ENCODE measurements around the gene SLC49A4.

Gene SLC49A4

GRCh38 chr3:122880624-122881023 lies 85.8 kb downstream of the SLC49A4 start:
- H4K20me1 ChIP-seq (ENCODE audit: insufficient read depth, low read length, poor library complexity, severe bottlenecking): no peaks in the 10 kb centered on the region
- H3F3A ChIP-seq (ENCODE audit: low read depth): no peaks in the 10 kb centered on the region; the same call in 1 of the 2 replicates
- H3K27me3 ChIP-seq (ENCODE audit: insufficient read depth, low read length, poor library complexity, severe bottlenecking): no peaks in the 10 kb centered on the region
- H3K36me3 ChIP-seq (ENCODE audit: insufficient read depth, low read length): no peaks in the 10 kb centered on the region; the same call in 1 of the 2 replicates
- no peak overlapping the region for H2AFZ ChIP-seq (ENCODE audit: low read length)
- TF ChIP-seq, protein P1, sequence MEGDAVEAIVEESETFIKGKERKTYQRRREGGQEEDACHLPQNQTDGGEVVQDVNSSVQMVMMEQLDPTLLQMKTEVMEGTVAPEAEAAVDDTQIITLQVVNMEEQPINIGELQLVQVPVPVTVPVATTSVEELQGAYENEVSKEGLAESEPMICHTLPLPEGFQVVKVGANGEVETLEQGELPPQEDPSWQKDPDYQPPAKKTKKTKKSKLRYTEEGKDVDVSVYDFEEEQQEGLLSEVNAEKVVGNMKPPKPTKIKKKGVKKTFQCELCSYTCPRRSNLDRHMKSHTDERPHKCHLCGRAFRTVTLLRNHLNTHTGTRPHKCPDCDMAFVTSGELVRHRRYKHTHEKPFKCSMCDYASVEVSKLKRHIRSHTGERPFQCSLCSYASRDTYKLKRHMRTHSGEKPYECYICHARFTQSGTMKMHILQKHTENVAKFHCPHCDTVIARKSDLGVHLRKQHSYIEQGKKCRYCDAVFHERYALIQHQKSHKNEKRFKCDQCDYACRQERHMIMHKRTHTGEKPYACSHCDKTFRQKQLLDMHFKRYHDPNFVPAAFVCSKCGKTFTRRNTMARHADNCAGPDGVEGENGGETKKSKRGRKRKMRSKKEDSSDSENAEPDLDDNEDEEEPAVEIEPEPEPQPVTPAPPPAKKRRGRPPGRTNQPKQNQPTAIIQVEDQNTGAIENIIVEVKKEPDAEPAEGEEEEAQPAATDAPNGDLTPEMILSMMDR (conservative IDR thresholded peaks at IDR 0.05; ENCODE audit: low read length): no peak
- no peak for TF ChIP-seq EZH2phosphoT487 (IDR thresholded peaks at IDR 0.05; ENCODE audit: borderline replicate concordance)
- H3K9me3 ChIP-seq (ENCODE audit: insufficient read depth, low read depth, low read length): no peaks in the 10 kb centered on the region
- H3K9me2 ChIP-seq (replicated peaks; ENCODE audit: low read depth, low read length): no peaks in the 10 kb centered on the region
- H3K79me2 ChIP-seq (ENCODE audit: insufficient read depth, low read length): no peaks in the 10 kb centered on the region
- H3K4me2 ChIP-seq (ENCODE audit: low read depth, low read length, poor library complexity, severe bottlenecking): no peak overlapping the region
- no peak overlapping the region for H3K9ac ChIP-seq (ENCODE audit: low read depth, low read length, poor library complexity, severe bottlenecking)
- no peak overlapping the region for H3K4me3 ChIP-seq (ENCODE audit: low read length, poor library complexity, severe bottlenecking)
- peaks cover 8% of the 10 kb centered on the region for H3K4me1 ChIP-seq (ENCODE audit: insufficient read depth, low read length, poor library complexity, severe bottlenecking)

DNA sequence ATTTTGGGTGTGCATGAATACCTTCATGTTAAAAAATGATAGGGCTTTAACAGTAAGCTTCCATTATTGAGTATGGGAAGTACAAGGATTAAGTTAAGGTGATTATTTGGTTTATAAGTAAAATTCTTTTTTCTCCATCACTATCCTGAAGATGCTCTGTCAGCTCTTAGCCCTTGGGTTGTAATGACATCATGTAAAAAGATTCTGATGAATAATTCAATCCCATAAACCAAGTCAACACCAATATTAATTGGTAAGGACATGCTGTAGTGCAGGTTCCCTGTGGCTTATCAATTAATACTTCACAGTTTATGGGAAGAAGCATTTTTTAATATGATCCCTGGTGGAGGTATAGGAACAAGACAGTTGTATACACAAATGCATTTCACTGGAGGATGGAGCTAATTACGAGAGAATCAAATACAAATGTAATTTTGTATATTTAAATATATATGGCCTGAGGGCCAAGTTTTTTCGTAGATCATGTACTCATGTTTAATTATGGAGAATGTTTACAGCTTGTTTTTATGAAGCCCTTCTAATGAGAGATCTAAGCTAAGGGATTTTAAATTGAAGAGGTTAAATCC lies 87.6 kb downstream of the SLC49A4 start:
- Histone ChIP-seq H3F3A (ENCODE audit: low read depth) (no peaks in the 10 kb centered on the region), H3K79me2 (ENCODE audit: insufficient read depth, low read length) (no peaks in the 10 kb centered on the region), H3K27me3 (ENCODE audit: insufficient read depth, low read length, poor library complexity, severe bottlenecking) (no peaks in the 10 kb centered on the region), H3K9me3 (ENCODE audit: insufficient read depth, low read depth, low read length) (no peaks in the 10 kb centered on the region), H3K9ac (ENCODE audit: low read depth, low read length, poor library complexity, severe bottlenecking) (no peak overlapping the region), H3K4me2 (ENCODE audit: low read depth, low read length, poor library complexity, severe bottlenecking) (no peak overlapping the region), H3K36me3 (ENCODE audit: insufficient read depth, low read length) (no peaks in the 10 kb centered on the region; the same call in 1 of the 2 replicates), H4K20me1 (ENCODE audit: insufficient read depth, low read length, poor library complexity, severe bottlenecking) (no peaks in the 10 kb centered on the region), H3K9me2 (replicated peaks; ENCODE audit: low read depth, low read length) (no peaks in the 10 kb centered on the region), H2AFZ (ENCODE audit: low read length) (no peak overlapping the region), H3K4me3 (ENCODE audit: low read length, poor library complexity, severe bottlenecking) (no peak overlapping the region), H3K4me1 (ENCODE audit: insufficient read depth, low read length, poor library complexity, severe bottlenecking) (no peaks in the 10 kb centered on the region)
- TF ChIP-seq, protein P1 (conservative IDR thresholded peaks at IDR 0.05; ENCODE audit: low read length): no peak
- TF ChIP-seq EZH2phosphoT487 (IDR thresholded peaks at IDR 0.05; ENCODE audit: borderline replicate concordance): no peak

GRCh38 chr3:122886251-122886650 lies 91.4 kb downstream of the SLC49A4 start:
- Histone ChIP-seq H3K27me3 (ENCODE audit: insufficient read depth, low read length, poor library complexity, severe bottlenecking) (no peaks in the 10 kb centered on the region), H3K4me2 (ENCODE audit: low read depth, low read length, poor library complexity, severe bottlenecking) (no peak overlapping the region)

More at GRCh38 chr3:122886251-122886650, 91.4 kb downstream of the SLC49A4 start:
- no peaks in the 10 kb centered on the region for H3K9me2 ChIP-seq (replicated peaks; ENCODE audit: low read depth, low read length)
- H3K79me2 ChIP-seq (ENCODE audit: insufficient read depth, low read length): no peaks in the 10 kb centered on the region
- H2AFZ ChIP-seq (ENCODE audit: low read length): no peak overlapping the region
- H4K20me1 ChIP-seq (ENCODE audit: insufficient read depth, low read length, poor library complexity, severe bottlenecking): no peaks in the 10 kb centered on the region
- no peak overlapping the region for H3K4me3 ChIP-seq (ENCODE audit: low read length, poor library complexity, severe bottlenecking)
- no peak for TF ChIP-seq EZH2phosphoT487 (IDR thresholded peaks at IDR 0.05; ENCODE audit: borderline replicate concordance)
- TF ChIP-seq, protein P1 (conservative IDR thresholded peaks at IDR 0.05; ENCODE audit: low read length): no peak
- H3K9ac ChIP-seq (ENCODE audit: low read depth, low read length, poor library complexity, severe bottlenecking): no peak overlapping the region
- no peaks in the 10 kb centered on the region for H3K9me3 ChIP-seq (ENCODE audit: insufficient read depth, low read depth, low read length)
- H3K36me3 ChIP-seq (ENCODE audit: insufficient read depth, low read length): no peaks in the 10 kb centered on the region
- peaks cover 17% of the 10 kb centered on the region for H3K4me1 ChIP-seq (ENCODE audit: insufficient read depth, low read length, poor library complexity, severe bottlenecking)
- H3F3A ChIP-seq (ENCODE audit: low read depth): no peaks in the 10 kb centered on the region
